ENCODE results near the gene CKMT1B. TPM values are rescaled to one million over a fixed set of nuclear protein-coding genes. Genes with fewer than 3 reads are reported as not detected.

CKMT1B gene
- total RNA-seq, 1 donor from 2014 or later, result 0.89 TPM

- no peak overlapping the region for H3K9ac ChIP-seq (ENCODE audit: low read length)
- H3K36me3 ChIP-seq (ENCODE audit: insufficient read depth, low read length), result no peaks in the 10 kb centered on the region
- Mint-ChIP-seq H3K4me1 (ENCODE audit: low read depth, unreplicated experiment) (peaks cover 6% of the 10 kb centered on the region), H3K9me3 (ENCODE audit: unreplicated experiment) (peaks cover 4% of the 10 kb centered on the region), H3K27ac (ENCODE audit: unreplicated experiment) (no peak overlapping the region), H3K4me3 (ENCODE audit: unreplicated experiment) (no peak overlapping the region), H3K27me3 (ENCODE audit: low read depth, unreplicated experiment) (no peaks in the 10 kb centered on the region), H3K36me3 (ENCODE audit: low read depth, unreplicated experiment) (peaks cover 7% of the 10 kb centered on the region)
- H2AFZ ChIP-seq (ENCODE audit: low read depth, low read length), result no peak overlapping the region
- no peaks in the 10 kb centered on the region for H3K4me1 ChIP-seq (ENCODE audit: insufficient read depth, low read length)
- H3K4me3 ChIP-seq (ENCODE audit: insufficient read depth, low read depth, low read length), result no peak overlapping the region
- no peak overlapping the region for H3K4me2 ChIP-seq (ENCODE audit: low read length)
- no peaks in the 10 kb centered on the region for H3K9me3 ChIP-seq (ENCODE audit: insufficient read depth, low read depth, low read length)
- H3K27ac ChIP-seq (ENCODE audit: low read depth, low read length), result no peak overlapping the region
- FAIRE-seq (no peak), DNase-seq (ENCODE audit: low read depth) (no peak)
- H3K79me2 ChIP-seq (ENCODE audit: insufficient read depth, low read length), result no peaks in the 10 kb centered on the region
- no peaks in the 10 kb centered on the region for H3K27me3 ChIP-seq (ENCODE audit: insufficient read depth, low read length)
- H4K20me1 ChIP-seq (ENCODE audit: insufficient read depth, low read length), result no peaks in the 10 kb centered on the region
- no peak for TF ChIP-seq CTCF (IDR thresholded peaks at IDR 0.05; ENCODE audit: insufficient read depth, low read depth, low read length)
- TF ChIP-seq EZH2 (IDR thresholded peaks at IDR 0.05; ENCODE audit: insufficient read depth, low read length), result no peak
These were observed 46.3 kb upstream of the CKMT1B start for GRCh38 chr15:43547539-43547938.

- H4K20me1 ChIP-seq (ENCODE audit: insufficient read depth, low read length), result no peaks in the 10 kb centered on the region
- FAIRE-seq (peak; percentile 88), DNase-seq (ENCODE audit: low read depth) (peak; percentile 79)
- no peak overlapping the region for H3K4me3 ChIP-seq (ENCODE audit: insufficient read depth, low read depth, low read length)
- no peaks in the 10 kb centered on the region for H3K27me3 Mint-ChIP-seq (ENCODE audit: low read depth, unreplicated experiment)
- H3K79me2 ChIP-seq (ENCODE audit: insufficient read depth, low read length), result no peaks in the 10 kb centered on the region
- H3K4me3 Mint-ChIP-seq (ENCODE audit: unreplicated experiment), result no peak overlapping the region
- H3K36me3 ChIP-seq (ENCODE audit: insufficient read depth, low read length), result no peaks in the 10 kb centered on the region
- peak overlapping the region; percentile 2 for H3K27ac Mint-ChIP-seq (ENCODE audit: unreplicated experiment)
- no peak overlapping the region for H2AFZ ChIP-seq (ENCODE audit: low read depth, low read length)
- H3K36me3 Mint-ChIP-seq (ENCODE audit: low read depth, unreplicated experiment), result peaks cover 7% of the 10 kb centered on the region
- H3K4me1 ChIP-seq (ENCODE audit: insufficient read depth, low read length), result no peaks in the 10 kb centered on the region
- no peaks in the 10 kb centered on the region for H3K27me3 ChIP-seq (ENCODE audit: insufficient read depth, low read length)
- H3K9me3 ChIP-seq (ENCODE audit: insufficient read depth, low read depth, low read length), result no peaks in the 10 kb centered on the region
- peak overlapping the region; percentile 32 for H3K4me2 ChIP-seq (ENCODE audit: low read length)
- no peak for TF ChIP-seq EZH2 (IDR thresholded peaks at IDR 0.05; ENCODE audit: insufficient read depth, low read length)
- TF ChIP-seq CTCF (IDR thresholded peaks at IDR 0.05; ENCODE audit: insufficient read depth, low read depth, low read length), result no peak
- peaks cover 6% of the 10 kb centered on the region for H3K4me1 Mint-ChIP-seq (ENCODE audit: low read depth, unreplicated experiment)
- H3K27ac ChIP-seq (ENCODE audit: low read depth, low read length), result peak overlapping the region; percentile 42
- H3K9ac ChIP-seq (ENCODE audit: low read length), result peak overlapping the region; percentile 8
- peaks cover 4% of the 10 kb centered on the region for H3K9me3 Mint-ChIP-seq (ENCODE audit: unreplicated experiment)
These were observed 43.1 kb upstream of the CKMT1B start for GRCh38 chr15:43550527-43551363.

GRCh38 chr15:43552256-43552655 is 41.6 kb upstream of the CKMT1B start:
- Histone ChIP-seq H3K4me3 (ENCODE audit: insufficient read depth, low read depth, low read length) (no peak overlapping the region), H3K4me1 (ENCODE audit: insufficient read depth, low read length) (no peaks in the 10 kb centered on the region), H3K27ac (ENCODE audit: low read depth, low read length) (no peak overlapping the region), H3K27me3 (ENCODE audit: insufficient read depth, low read length) (no peaks in the 10 kb centered on the region), H3K79me2 (ENCODE audit: insufficient read depth, low read length) (no peaks in the 10 kb centered on the region), H3K36me3 (ENCODE audit: insufficient read depth, low read length) (no peaks in the 10 kb centered on the region), H2AFZ (ENCODE audit: low read depth, low read length) (no peak overlapping the region), H3K9me3 (ENCODE audit: insufficient read depth, low read depth, low read length) (no peaks in the 10 kb centered on the region), H3K9ac (ENCODE audit: low read length) (no peak overlapping the region), H4K20me1 (ENCODE audit: insufficient read depth, low read length) (no peaks in the 10 kb centered on the region), H3K4me2 (ENCODE audit: low read length) (no peak overlapping the region)
- no peak overlapping the region for H3K27ac Mint-ChIP-seq (ENCODE audit: unreplicated experiment)
- no peak for FAIRE-seq
- no peak for TF ChIP-seq EZH2 (IDR thresholded peaks at IDR 0.05; ENCODE audit: insufficient read depth, low read length)
- TF ChIP-seq CTCF (IDR thresholded peaks at IDR 0.05; ENCODE audit: insufficient read depth, low read depth, low read length), result no peak
- H3K27me3 Mint-ChIP-seq (ENCODE audit: low read depth, unreplicated experiment), result no peaks in the 10 kb centered on the region
- DNase-seq (ENCODE audit: low read depth), result no peak
- H3K4me1 Mint-ChIP-seq (ENCODE audit: low read depth, unreplicated experiment), result peaks cover 6% of the 10 kb centered on the region
- H3K4me3 Mint-ChIP-seq (ENCODE audit: unreplicated experiment), result no peak overlapping the region
- H3K36me3 Mint-ChIP-seq (ENCODE audit: low read depth, unreplicated experiment), result peaks cover 5% of the 10 kb centered on the region
- H3K9me3 Mint-ChIP-seq (ENCODE audit: unreplicated experiment), result peaks cover 2% of the 10 kb centered on the region

Data from astrocyte (in vitro differentiated cells and primary cell).